ENCODE results near the gene TLDC2.

GRCh38 chr20:36932476-36933426 lies 56.8 kb downstream of the TLDC2 start:
- TF ChIP-seq POLR2A (IDR thresholded peaks at IDR 0.05) = no peak
- no peak for TF ChIP-seq CTCF (IDR thresholded peaks at IDR 0.05)
